ENCODE results near the gene CSTA.
"Not testable (repeated sequence)": the region's sequence is repeated elsewhere in the genome, so short reads cannot be mapped to it uniquely, and the experiment has no call there.

CSTA gene

DNA sequence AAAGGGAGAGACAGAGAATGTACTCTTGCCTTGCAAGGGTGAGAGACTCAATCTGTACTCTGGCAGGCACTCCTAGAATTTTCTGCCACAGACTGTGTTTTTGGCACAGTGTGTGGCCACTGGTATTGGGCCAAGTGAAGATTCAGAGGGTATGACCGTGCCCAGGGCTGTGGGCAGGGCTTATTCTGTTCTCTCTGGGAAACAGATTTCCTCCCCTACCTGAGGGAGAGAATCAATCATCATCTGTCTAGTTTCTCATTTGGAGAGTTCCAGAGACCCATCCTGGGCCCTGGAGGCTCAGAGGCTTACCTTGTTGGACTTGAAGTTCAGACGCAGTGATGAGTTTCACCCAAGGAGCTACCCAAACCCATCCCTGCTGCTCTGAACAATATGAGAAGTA, 28.2 kb downstream of the CSTA start:
- WGBS, 2 experiments: 83 to 94% methylated on average over 2 of the region's 2 CpGs
- Histone ChIP-seq H3K9me3 (ENCODE audit: control insufficient read depth, low read length) (no peaks in the 10 kb centered on the region), H3K27me3 (ENCODE audit: control insufficient read depth, insufficient read depth, low read length, poor library complexity, severe bottlenecking) (no peaks in the 10 kb centered on the region), H3K27ac (ENCODE audit: insufficient read depth, low read depth, low read length, poor library complexity, severe bottlenecking) (no peak overlapping the region), H3K36me3 (ENCODE audit: control insufficient read depth, insufficient read depth, low read length) (no peaks in the 10 kb centered on the region), H3K4me3 (ENCODE audit: insufficient read depth, low read depth, low read length) (no peak overlapping the region), H3K4me1 (ENCODE audit: control insufficient read depth, insufficient read depth, low read length) (no peaks in the 10 kb centered on the region)

GRCh38 chr3:122353893-122354401, 28.9 kb downstream of the CSTA start:
- Histone ChIP-seq H3K9me3 (ENCODE audit: control insufficient read depth, low read length) (no peaks in the 10 kb centered on the region), H3K4me1 (ENCODE audit: control insufficient read depth, insufficient read depth, low read length) (no peaks in the 10 kb centered on the region), H3K36me3 (ENCODE audit: control insufficient read depth, insufficient read depth, low read length) (no peaks in the 10 kb centered on the region), H3K27me3 (ENCODE audit: control insufficient read depth, insufficient read depth, low read length, poor library complexity, severe bottlenecking) (no peaks in the 10 kb centered on the region), H3K27ac (ENCODE audit: insufficient read depth, low read depth, low read length, poor library complexity, severe bottlenecking) (no peak overlapping the region), H3K4me3 (ENCODE audit: insufficient read depth, low read depth, low read length) (no peak overlapping the region)
- 91 to 97% methylated on average over 1 of the region's 1 CpG for WGBS, 2 experiments

DNA sequence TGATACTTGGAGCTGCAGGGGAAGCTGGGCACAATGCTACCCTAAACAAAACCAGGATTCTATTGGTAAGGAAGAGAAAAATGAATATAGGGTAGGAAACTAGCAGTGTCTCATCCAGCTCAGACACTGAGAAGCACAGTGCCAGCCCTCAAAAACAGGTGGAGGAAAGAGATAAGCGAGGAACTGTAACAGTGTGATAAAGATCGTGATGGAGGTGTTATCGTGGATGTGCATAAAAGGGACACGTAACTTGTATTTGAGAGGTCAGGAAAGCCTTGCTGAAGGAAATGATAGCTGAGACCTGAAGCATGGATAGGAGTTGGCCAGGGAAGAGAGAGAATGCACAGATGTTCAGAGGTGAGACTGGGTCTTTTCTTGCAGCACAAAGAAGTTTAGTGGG, 30.6 kb downstream of the CSTA start:
- no peaks in the 10 kb centered on the region for H3K4me1 ChIP-seq (ENCODE audit: control insufficient read depth, insufficient read depth, low read length)
- no peak overlapping the region for H3K4me3 ChIP-seq (ENCODE audit: insufficient read depth, low read depth, low read length)
- no peak overlapping the region for H3K27ac ChIP-seq (ENCODE audit: insufficient read depth, low read depth, low read length, poor library complexity, severe bottlenecking)
- WGBS, 2 experiments: 72 to 73% methylated on average over 4 of the region's 4 CpGs
- H3K36me3 ChIP-seq (ENCODE audit: control insufficient read depth, insufficient read depth, low read length): no peaks in the 10 kb centered on the region
- H3K27me3 ChIP-seq (ENCODE audit: control insufficient read depth, insufficient read depth, low read length, poor library complexity, severe bottlenecking): no peaks in the 10 kb centered on the region
- no peaks in the 10 kb centered on the region for H3K9me3 ChIP-seq (ENCODE audit: control insufficient read depth, low read length)

- H3K27ac ChIP-seq (ENCODE audit: insufficient read depth, low read depth, low read length, poor library complexity, severe bottlenecking): no peak overlapping the region
- 87 to 93% methylated on average over 4 of the region's 4 CpGs for WGBS, 2 experiments
Observed at GRCh38 chr3:122356402-122356801, 31.4 kb downstream of the CSTA start.

DNA sequence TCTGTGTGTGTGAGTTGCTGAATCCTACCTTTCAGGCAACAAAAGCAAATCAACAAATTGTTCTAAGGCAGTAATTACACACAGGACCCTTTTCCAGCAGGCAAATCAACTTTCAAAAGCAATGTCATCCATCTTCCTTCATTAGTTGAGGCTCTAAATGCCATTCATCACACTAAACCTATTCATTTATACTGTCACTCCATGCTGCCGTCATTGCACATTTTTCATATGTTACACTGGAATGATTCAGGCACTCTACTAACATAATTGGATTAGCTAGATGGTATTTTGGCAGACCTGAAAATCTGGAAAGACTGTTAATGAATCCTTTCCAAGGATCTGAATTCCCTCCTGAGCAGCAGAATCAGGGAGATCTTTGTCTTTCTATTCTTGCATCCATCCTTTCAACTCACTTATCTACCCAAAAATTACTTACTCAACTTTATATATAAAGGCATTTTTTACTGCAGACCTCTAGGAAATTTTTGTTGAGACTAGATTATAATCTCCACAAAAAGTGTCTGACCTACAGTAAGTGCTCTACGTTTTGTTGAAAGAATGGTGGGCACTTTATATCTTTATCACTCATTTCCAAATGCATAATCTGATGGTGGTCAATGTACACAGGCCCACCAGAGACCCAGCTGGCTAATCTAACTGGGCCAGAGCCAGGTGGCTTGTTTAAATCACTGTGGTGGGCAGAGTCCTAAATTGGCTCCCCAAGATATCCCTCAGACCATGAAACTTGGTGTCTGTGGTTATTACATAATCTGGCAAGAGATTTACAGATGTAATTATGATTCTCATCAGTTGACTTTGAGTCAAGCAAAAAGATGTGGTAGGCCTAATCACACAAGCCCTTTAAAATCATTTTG, 33.0 kb downstream of the CSTA start:
- H3K27me3 ChIP-seq (ENCODE audit: control insufficient read depth, insufficient read depth, low read length, poor library complexity, severe bottlenecking): no peaks in the 10 kb centered on the region
- H3K36me3 ChIP-seq (ENCODE audit: control insufficient read depth, insufficient read depth, low read length): peaks cover 5% of the 10 kb centered on the region
- no peaks in the 10 kb centered on the region for H3K9me3 ChIP-seq (ENCODE audit: control insufficient read depth, low read length)
- 86 to 96% methylated on average over 1 to 2 of the region's 2 CpGs for WGBS, 2 experiments
- no peak overlapping the region for H3K4me3 ChIP-seq (ENCODE audit: insufficient read depth, low read depth, low read length)
- H3K4me1 ChIP-seq (ENCODE audit: control insufficient read depth, insufficient read depth, low read length): no peaks in the 10 kb centered on the region
- H3K27ac ChIP-seq (ENCODE audit: insufficient read depth, low read depth, low read length, poor library complexity, severe bottlenecking): no peak overlapping the region

More at GRCh38 chr3:122356402-122356801, 31.4 kb downstream of the CSTA start:
- Histone ChIP-seq H3K4me3 (ENCODE audit: insufficient read depth, low read depth, low read length) (no peak overlapping the region), H3K4me1 (ENCODE audit: control insufficient read depth, insufficient read depth, low read length) (no peaks in the 10 kb centered on the region), H3K27me3 (ENCODE audit: control insufficient read depth, insufficient read depth, low read length, poor library complexity, severe bottlenecking) (no peaks in the 10 kb centered on the region), H3K36me3 (ENCODE audit: control insufficient read depth, insufficient read depth, low read length) (no peaks in the 10 kb centered on the region), H3K9me3 (ENCODE audit: control insufficient read depth, low read length) (no peaks in the 10 kb centered on the region)

GRCh38 chr3:122358703-122359032, 33.6 kb downstream of the CSTA start:
- Histone ChIP-seq H3K9me3 (ENCODE audit: control insufficient read depth, low read length) (no peaks in the 10 kb centered on the region), H3K27ac (ENCODE audit: insufficient read depth, low read depth, low read length, poor library complexity, severe bottlenecking) (no peak overlapping the region), H3K4me1 (ENCODE audit: control insufficient read depth, insufficient read depth, low read length) (no peaks in the 10 kb centered on the region), H3K36me3 (ENCODE audit: control insufficient read depth, insufficient read depth, low read length) (peaks cover 5% of the 10 kb centered on the region), H3K27me3 (ENCODE audit: control insufficient read depth, insufficient read depth, low read length, poor library complexity, severe bottlenecking) (no peaks in the 10 kb centered on the region), H3K4me3 (ENCODE audit: insufficient read depth, low read depth, low read length) (no peak overlapping the region)
- WGBS, 2 experiments: 88 to 93% methylated on average over 2 of the region's 2 CpGs

GRCh38 chr3:122362026-122362425, 37.0 kb downstream of the CSTA start:
- no peaks in the 10 kb centered on the region for H3K4me1 ChIP-seq (ENCODE audit: control insufficient read depth, insufficient read depth, low read length)
- 98 to 100% methylated on average over 2 of the region's 2 CpGs for WGBS, 2 experiments
- no peaks in the 10 kb centered on the region for H3K9me3 ChIP-seq (ENCODE audit: control insufficient read depth, low read length)
- peaks cover 16% of the 10 kb centered on the region for H3K36me3 ChIP-seq (ENCODE audit: control insufficient read depth, insufficient read depth, low read length)
- no peak overlapping the region for H3K27ac ChIP-seq (ENCODE audit: insufficient read depth, low read depth, low read length, poor library complexity, severe bottlenecking)
- no peak overlapping the region for H3K4me3 ChIP-seq (ENCODE audit: insufficient read depth, low read depth, low read length)
- H3K27me3 ChIP-seq (ENCODE audit: control insufficient read depth, insufficient read depth, low read length, poor library complexity, severe bottlenecking): no peaks in the 10 kb centered on the region

DNA sequence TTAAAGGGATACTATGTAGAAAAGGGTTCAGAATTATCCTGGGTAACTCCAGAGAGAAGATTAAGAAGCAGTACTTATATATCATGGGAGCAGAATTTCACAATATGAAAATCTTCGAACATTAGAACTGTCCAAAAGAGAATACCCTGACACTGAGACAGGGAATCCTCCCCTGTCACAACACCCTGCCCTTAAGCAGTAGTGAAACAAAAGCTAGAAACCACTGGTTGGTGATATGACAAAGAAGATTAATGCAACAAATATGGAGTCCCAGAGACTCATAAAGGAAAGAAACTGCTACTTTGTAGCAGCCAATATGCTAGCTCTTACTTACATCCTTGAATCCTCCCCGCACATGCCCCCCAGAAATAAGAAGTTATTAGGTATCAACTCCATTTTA, 39.4 kb downstream of the CSTA start:
- H3K4me1 ChIP-seq (ENCODE audit: control insufficient read depth, insufficient read depth, low read length): no peaks in the 10 kb centered on the region
- no peak overlapping the region for H3K27ac ChIP-seq (ENCODE audit: insufficient read depth, low read depth, low read length, poor library complexity, severe bottlenecking)
- H3K9me3 ChIP-seq (ENCODE audit: control insufficient read depth, low read length): no peaks in the 10 kb centered on the region
- H3K36me3 ChIP-seq (ENCODE audit: control insufficient read depth, insufficient read depth, low read length): peaks cover 16% of the 10 kb centered on the region
- 47 to 50% methylated on average over 2 of the region's 2 CpGs for WGBS, 2 experiments
- H3K27me3 ChIP-seq (ENCODE audit: control insufficient read depth, insufficient read depth, low read length, poor library complexity, severe bottlenecking): no peaks in the 10 kb centered on the region
- no peak overlapping the region for H3K4me3 ChIP-seq (ENCODE audit: insufficient read depth, low read depth, low read length)

GRCh38 chr3:122365073-122365472, 40.0 kb downstream of the CSTA start:
- Histone ChIP-seq H3K27me3 (ENCODE audit: control insufficient read depth, insufficient read depth, low read length, poor library complexity, severe bottlenecking) (no peaks in the 10 kb centered on the region), H3K9me3 (ENCODE audit: control insufficient read depth, low read length) (no peaks in the 10 kb centered on the region), H3K4me3 (ENCODE audit: insufficient read depth, low read depth, low read length) (no peak overlapping the region), H3K27ac (ENCODE audit: insufficient read depth, low read depth, low read length, poor library complexity, severe bottlenecking) (no peak overlapping the region), H3K4me1 (ENCODE audit: control insufficient read depth, insufficient read depth, low read length) (no peaks in the 10 kb centered on the region), H3K36me3 (ENCODE audit: control insufficient read depth, insufficient read depth, low read length) (peaks cover 16% of the 10 kb centered on the region)
- WGBS, 2 experiments: 80 to 88% methylated on average over 1 of the region's 1 CpG

GRCh38 chr3:122365582-122366378, 40.7 kb downstream of the CSTA start:
- WGBS, 2 experiments: 92 to 93% methylated on average over 8 of the region's 10 CpGs
- H3K27ac ChIP-seq (ENCODE audit: insufficient read depth, low read depth, low read length, poor library complexity, severe bottlenecking); H3K4me1 ChIP-seq (ENCODE audit: control insufficient read depth, insufficient read depth, low read length); H3K27me3 ChIP-seq (ENCODE audit: control insufficient read depth, insufficient read depth, low read length, poor library complexity, severe bottlenecking); H3K9me3 ChIP-seq (ENCODE audit: control insufficient read depth, low read length); H3K4me3 ChIP-seq (ENCODE audit: insufficient read depth, low read depth, low read length): not testable (repeated sequence)
- peaks cover 16% of the 10 kb centered on the region for H3K36me3 ChIP-seq (ENCODE audit: control insufficient read depth, insufficient read depth, low read length)
